ENCODE measurements around the gene ABHD5.

GRCh38 chr3:43764056-43764455 lies 73.3 kb downstream of the ABHD5 start:
- TF ChIP-seq CTCF (IDR thresholded peaks at IDR 0.05; ENCODE audit: low read length) (no peak), EZH2 (IDR thresholded peaks at IDR 0.05; ENCODE audit: borderline replicate concordance, low read length) (no peak)

Measured in OCI-LY1 (cell line).